T follicular helper cell (primary cell): ENCODE results near the gene APBA2.

Source experiments
- DNase-seq: peaks from one replicate; pipeline ENCODE4 v3.0.0-alpha.2; 2020; ENCODE audit warnings: low read depth

APBA2 gene

GRCh38 chr15:29120593-29121368, 235.0 kb downstream of the APBA2 start:
- DNase-seq, result no peak

DNA sequence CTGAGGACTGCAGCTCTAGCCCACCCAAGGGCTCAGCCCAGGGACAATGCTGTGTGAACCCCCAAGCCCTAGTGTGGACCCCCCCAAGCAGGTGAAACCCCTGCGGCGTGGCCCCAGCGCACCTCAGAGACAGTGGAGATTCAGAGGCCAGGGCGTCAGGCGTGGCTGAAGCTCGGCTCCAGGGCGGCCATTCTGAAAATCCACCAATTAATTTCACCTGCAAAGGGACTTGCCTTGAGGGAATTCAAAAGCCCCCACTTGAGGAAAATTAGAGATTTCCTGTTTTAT, 235.5 kb downstream of the APBA2 start:
- DNase-seq, result no peak

GRCh38 chr15:29121907-29122306, 236.1 kb downstream of the APBA2 start:
- DNase-seq, result no peak

DNA sequence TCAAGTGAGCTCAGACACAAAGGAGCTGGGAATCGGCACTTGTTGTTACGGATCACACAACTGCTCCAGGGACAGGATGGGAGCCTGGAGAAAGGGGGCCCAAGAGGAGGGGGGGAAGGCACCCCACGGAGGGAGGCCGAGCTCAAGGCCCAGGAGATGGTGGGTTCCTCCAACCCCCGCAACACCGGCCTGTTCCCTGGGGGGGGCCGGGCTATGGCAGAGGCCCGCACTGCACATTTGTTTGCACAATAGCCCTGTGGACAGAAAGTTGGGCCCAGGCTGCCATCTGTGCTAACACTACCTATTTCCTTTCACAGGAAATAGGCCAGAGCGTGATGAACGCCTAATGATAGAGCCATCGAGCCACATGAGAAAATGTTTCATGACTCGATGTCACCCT, 236.7 kb downstream of the APBA2 start:
- no peak for DNase-seq

DNA sequence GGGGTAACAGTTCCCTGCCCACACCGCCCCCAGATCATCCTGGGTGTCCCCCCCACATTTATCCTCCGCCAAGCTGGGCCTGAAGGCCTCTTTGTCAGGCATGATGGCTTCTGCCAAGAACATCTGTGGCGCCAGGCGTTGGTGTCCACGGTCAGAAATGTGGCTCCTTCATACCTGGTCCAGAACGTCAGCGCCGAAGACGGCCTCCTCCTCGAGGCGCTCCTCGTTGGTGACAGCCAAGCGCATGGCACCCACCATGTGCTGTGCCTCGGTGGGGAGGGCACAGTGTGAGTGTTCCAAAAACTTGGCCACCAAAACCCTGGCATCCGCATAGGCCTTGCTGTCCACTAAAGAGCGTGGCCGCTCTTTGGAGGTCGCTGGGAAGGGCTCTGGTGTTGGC, 237.4 kb downstream of the APBA2 start:
- no peak for DNase-seq

GRCh38 chr15:29123991-29124390, 238.2 kb downstream of the APBA2 start:
- DNase-seq, result no peak

GRCh38 chr15:29124581-29125381, 239.0 kb downstream of the APBA2 start:
- no peak for DNase-seq

- no peak for DNase-seq
These were observed 239.8 kb downstream of the APBA2 start for GRCh38 chr15:29125382-29126207.

- no peak for DNase-seq
These were observed 240.4 kb downstream of the APBA2 start for GRCh38 chr15:29126208-29126536.

- no peak for DNase-seq
These were observed 241.2 kb downstream of the APBA2 start for GRCh38 chr15:29126821-29127461.

DNA sequence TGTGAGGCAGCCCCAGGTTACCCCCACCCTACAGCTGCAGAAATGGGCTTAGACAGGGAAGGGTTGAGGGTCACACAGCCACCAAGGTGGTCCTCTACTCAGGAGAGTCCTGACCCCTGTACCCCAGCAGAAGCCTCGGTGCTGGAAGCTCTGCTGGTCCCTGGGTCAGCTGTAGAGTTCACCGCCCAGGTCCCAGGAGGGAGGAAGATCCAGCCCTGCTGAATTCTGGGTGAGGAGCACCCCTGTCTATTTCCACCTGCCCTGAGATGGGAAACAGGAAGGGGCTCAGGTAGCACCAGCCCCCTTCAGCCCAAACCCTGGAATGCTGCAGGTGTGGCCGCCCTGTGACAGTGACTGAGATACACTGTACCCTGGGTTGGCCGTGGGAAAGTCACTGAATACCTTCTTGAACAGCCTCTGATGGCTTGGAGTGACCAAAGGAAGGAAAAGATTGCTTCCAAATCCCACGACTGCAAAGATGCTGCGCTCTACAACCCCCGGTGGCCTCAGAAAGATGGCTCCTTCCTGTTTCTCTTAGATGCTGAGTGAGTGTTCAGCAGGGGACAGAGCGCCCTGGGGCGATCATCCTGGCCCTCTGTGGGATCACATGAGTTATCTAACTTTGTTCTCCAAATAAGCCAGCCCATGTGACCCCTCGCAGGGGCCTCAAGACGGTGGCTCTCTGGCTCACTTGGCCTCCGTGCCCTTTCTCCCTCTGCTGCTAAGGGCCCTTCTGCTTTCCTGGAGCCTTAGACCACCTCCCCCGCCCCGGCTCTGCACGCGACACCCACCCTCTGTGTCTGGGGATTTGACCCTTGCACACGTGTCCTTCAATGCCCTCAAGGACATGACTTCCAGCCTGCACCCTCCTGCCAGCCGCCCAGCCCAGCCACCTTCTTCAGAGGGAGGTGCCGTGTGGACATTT, 242.0 kb downstream of the APBA2 start:
- no peak for DNase-seq

DNA sequence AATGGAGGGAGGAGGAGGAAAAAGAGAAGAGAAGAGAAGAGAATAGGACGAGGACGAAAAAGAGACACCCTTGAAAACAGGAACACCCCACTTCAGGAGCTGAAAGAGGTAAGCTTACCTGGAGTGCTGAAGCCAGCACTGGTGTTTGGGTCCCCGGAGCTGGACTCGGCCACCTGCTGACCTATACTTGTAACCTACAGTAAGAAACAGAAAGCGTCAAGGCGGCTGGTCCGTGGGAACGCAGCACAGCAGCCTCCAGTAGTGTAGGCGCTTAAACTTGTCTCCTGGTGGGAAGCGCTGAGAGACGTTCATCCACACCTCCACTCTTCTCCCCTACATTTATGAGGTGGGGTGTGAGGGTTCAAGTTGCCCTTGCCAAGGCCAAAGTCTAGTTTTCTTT, 242.9 kb downstream of the APBA2 start:
- no peak for DNase-seq

DNA sequence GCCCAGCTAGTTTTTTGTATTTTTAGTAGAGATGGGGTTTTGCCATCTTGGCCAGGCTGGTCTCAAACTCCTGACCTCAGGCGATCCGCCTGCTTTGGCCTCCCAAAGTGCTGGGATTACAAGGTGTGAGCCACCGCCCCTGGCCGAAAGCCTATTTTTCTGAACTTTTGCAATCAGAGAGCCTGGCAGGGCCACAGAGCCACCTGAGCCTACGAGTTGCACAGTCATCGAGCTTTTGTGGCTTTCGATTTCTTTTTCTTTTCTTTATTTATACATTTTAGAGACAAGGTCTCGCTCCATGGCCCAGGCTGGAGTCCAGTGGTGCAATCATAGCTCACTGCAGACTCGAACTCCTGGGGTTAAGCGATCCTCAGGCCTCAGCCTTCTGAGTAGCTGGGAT, 243.4 kb downstream of the APBA2 start:
- DNase-seq, result no peak

DNA sequence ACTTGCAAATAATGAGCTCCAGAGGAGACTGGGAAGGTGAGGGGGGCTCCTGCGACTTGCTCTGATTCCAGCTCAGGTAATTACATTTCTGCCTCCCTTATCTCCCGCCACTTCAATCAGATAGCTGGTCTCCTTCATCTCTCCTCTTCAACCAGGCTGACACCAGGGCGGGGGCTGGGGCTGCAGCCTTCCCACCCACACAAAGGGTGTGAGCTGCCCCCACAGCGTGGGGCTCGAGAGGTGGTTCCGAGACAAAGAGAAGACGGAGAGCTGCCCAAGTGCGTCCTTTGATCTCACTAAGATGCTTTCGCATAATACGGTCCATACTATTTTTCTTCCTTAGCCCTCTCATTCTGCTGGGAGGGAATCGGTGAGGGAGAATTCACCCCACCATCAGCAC, 244.2 kb downstream of the APBA2 start:
- no peak for DNase-seq

GRCh38 chr15:29130476-29130875, 244.7 kb downstream of the APBA2 start:
- DNase-seq, result no peak

- DNase-seq, result no peak
These were observed 245.4 kb downstream of the APBA2 start for GRCh38 chr15:29130951-29131839.

DNA sequence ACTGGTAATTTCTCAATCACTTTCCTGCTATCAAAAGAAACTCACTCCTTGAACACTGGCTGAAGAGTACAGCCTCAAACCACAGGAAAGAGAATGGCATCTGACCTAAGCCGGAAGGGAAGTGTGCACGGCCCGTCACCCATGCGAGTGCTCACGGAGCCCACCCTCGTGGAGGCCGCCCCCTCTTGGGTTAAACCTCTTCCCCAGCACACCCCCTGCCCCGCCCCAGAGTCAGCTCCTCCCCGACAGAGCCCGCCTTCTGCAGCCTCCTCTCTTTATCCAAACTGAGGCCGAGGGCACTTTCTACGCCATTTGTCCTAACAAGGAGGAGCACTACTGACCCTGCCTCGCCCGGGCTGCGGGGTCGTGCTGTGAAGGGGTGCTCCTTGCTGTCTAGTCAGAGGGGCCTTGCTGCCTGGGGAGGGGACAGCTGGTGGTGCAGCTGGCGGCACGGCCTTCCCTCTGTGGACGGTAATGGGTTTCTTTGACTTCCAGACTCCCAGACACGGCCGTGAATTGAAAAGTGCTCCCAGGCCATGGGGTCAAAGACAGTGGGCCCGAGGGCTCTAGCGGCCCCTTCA, 246.2 kb downstream of the APBA2 start:
- no peak for DNase-seq

DNA sequence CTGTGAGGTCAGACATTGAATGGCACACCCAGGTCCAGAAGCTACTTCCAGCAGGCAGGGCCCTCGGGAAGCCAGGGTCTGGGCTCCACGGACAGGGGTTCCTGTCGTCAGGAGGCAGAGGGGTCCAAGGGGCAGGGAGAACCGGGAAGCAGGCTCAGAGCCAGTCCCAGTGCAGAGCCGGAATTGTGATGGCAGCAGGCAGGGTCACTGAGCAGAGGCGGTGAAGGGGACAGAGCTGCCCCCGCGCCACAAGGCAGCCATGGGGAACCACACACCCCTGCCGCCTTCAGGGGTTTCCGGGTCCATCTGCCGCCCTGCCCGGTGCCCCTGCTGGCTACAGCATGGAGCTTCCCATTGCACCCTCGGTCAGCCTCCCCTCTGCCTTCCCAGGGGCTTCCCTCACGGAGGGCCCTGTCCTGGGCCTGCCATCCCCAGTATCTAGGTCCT, 247.0 kb downstream of the APBA2 start:
- DNase-seq, result no peak

DNA sequence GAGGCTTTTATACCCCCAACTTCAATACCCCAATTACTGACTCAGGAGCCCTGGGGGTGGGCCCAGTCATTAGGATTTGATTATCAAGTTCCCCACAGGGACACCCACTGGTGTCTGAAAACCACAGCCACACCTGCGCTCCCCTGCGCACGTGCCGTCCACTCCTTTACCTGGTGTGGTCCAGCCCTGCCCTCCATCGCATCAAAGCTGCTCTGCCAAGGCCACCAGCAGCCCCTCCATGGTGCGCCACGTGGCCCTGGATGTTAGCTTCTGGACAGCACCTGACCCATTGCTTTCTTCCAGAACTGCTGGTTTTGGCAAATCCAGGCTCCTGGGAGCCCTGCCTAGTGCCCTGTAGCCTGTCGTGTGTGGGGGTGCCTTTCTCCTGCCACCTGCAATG, 247.5 kb downstream of the APBA2 start:
- no peak for DNase-seq

GRCh38 chr15:29133791-29134190, 248.0 kb downstream of the APBA2 start:
- no peak for DNase-seq
